ENCODE results near the gene HID1.

HID1 gene

DNA sequence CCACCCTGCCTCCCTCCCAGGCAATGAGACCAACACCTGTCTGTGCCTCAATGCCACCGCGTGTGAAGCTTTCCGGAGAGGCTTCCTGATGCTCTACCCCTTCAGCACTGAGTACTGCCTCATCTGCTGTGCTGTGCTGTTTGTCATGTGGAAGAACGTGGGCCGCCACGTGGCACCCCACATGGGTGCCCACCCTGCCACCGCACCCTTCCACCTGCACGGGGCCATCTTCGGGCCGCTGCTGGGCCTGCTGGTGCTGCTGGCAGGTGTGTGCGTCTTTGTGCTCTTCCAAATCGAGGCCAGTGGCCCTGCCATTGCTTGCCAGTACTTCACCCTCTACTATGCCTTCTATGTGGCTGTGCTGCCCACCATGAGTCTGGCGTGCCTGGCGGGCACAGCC lies 25.9 kb downstream of the HID1 start:
- no peak for DNase-seq

DNA sequence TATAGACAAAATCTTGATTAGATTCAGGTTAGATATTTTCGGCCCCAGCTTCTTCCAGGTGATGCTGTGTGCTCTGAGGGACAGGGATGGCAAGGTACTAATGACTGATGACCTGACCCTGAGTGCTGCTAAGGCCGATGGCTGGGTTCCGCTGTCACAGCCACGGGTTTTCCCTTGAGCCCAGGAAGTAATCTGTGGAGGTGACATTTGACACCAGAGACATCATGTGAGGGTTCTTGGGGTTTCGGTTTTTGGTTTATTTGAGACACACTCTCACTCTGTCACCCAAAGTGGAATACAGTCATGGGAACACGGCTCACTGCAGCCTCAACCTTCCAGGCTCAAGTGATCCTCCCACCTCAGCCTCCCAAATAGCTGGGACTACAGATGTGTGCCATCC lies 27.0 kb downstream of the HID1 start:
- DNase-seq = no peak

DNA sequence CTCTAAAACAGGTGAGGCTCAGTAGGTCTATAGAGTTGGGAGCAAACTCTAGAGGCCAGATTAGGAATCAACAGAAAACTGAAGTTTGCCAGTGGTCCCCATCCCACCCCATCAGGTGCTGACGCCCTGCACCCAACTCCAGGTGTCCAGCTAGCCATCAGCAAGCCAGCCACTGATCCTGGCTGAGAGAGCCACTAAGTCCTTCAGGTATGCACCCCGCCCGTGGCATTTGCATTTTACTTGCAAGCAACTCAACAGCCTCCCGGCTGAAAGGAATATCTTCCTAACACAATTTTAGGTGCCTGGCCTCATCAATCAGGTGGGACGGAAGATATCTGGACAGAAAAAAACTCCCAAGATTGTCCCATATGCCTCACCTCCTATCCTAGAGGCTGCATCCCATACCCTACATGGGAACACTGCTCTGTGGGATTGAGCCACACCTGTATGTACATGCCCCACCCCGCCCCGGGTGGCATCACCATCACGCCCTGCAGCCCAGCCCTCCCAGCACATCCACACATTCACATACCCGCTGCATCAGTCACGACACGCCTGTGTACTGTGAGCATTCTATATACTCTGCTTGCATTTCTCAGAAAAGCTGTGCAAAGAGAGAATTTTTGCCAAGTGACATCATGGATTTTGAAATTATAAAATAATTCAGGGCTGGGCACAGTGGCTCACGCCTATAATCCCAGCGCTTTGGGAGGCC lies 28.6 kb downstream of the HID1 start:
- no peak for DNase-seq

DNA sequence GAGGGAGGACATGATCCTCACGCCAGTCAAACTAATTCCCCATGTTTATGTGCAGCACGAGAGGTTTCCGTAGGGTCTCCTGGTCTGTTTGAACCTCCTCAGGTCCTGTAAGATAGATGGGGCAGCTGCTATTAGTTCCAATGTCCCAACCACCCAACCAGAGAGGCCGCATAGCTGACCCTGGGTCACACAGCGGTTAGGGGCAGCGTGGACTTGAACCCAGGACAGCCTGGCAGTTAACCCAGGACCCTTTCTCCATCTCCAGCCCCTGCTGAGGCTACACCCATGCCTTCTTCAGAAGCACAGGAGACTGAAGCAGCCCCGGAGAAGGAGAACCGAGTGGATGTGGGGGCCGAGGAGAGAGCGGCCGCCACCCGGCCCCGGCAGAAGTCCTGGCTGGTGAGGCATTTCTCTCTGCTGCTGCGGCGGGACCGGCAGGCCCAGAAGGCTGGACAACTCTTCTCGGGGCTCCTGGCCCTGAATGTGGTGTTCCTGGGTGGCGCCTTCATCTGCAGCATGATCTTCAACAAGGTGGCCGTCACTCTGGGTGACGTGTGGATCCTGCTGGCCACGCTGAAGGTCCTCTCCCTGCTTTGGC lies 31.3 kb downstream of the HID1 start:
- DNase-seq = no peak

DNA sequence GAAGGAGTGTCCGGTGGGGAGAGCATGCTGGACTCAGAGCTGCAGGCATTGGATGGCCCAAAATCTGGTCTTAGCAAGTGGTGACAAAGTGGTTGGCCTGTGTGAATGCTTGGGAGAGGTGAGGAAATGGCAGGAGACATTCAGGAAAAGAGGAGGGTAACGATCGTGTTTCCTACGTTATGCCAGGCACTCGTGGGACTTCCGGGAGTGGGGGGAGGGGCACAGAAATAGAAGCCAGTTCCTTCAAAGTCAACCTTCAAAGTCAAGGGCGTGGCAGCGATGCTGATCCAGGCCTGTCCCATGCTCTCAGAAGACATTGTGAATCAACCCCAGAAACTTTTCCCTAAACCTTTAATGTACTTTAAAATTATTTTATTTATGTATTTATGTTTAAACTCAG lies 33.0 kb downstream of the HID1 start:
- no peak for DNase-seq

DNA sequence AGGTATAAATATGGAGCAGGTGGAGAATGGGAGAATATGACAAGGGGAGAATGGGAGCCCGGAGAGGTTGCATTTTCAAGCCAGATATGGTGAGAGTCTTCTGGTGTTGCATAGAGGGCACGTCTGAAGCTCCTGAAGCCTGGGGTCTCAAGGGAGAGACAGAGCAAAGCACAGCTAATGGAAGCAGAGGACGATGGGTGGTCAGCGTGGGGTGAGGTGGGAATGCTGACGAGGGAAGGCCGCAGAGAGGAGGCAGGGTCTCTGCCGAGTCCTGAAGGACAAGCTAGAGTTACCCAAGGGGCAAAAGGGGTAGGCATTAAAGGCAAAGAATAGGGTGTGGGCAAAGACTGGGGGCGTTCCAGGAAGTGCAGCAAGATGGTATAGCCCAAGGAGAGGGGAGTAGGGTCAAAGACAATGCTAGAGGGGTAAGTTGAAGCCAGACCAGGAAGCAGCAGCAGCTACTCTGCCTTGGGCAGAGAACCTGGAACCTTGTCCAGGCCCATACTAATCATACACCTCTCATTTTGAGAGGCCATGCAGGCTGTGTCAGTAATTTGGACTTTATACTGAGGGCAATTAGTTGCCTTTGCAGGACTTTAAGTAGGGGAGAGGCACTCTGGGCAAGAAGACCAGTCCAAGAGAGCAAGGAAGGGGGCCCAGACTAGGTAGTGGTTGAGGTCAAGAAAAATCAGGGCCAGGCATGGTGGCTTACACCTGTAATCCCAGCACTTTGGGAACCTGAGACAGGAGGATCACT lies 34.2 kb downstream of the HID1 start:
- DNase-seq = no peak

DNA sequence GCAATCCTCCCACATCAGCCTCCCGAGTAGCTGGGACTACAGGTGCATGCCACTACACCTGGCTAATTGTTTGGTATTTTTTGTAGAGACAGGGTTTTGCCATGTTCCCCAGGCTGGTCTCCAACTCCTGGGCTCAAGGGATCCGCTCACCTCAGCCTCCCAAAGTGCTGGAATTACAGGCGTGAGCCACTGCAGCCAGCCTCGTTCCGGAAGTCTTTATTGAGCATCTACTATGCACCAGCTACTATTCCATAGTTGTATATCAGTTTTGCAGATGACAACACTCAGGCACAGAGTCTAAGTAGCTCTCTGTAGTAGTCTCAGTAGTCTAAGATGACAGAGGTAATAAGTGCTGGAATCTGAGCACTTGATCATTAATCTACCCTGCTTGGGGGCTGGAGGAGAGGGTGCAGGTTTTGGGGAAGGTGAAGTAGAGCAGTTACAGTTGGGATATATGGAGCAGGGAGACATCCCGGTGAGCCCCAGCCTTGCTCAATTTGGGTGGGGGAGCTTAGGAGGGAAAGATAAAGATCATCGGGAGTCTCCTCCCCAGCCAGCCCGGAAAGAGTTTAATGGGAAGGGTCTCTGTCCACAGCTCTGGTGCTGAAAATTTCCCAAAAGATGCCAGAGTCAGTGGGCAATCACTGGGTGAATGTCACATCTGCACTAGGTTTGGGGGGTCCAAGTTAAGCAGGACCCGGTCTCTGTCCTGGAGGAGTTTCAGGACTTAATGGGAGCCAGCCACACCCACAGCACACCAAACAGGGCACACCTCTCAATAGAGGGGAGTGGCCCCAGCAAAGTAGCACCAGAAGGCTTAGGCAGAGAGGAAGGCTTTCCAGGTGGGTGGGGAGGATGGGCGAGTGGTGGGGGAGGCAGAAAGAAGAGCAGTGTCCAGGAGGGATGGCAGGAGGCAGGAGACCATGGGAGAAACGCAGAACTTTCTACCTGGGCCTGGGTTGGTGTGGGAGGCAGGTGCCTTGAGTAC lies 35.2 kb downstream of the HID1 start:
- no peak for DNase-seq

DNA sequence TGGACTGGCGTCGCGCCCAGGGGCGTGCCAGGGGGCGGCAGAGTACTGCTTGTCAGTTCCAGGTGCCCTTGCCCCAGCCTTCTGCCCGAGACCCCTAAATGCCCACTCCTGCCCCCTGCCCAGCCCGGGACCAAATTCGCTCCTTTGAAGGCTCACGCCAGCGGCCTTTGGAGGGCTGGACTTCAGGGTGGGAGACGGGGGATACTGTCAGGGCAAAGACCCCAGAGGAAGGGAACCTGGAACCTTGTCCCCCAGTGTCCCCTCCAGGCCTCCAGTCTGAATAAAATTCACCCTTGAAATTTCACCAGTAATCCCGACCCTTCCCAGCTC lies 36.1 kb downstream of the HID1 start:
- no peak for DNase-seq

DNA sequence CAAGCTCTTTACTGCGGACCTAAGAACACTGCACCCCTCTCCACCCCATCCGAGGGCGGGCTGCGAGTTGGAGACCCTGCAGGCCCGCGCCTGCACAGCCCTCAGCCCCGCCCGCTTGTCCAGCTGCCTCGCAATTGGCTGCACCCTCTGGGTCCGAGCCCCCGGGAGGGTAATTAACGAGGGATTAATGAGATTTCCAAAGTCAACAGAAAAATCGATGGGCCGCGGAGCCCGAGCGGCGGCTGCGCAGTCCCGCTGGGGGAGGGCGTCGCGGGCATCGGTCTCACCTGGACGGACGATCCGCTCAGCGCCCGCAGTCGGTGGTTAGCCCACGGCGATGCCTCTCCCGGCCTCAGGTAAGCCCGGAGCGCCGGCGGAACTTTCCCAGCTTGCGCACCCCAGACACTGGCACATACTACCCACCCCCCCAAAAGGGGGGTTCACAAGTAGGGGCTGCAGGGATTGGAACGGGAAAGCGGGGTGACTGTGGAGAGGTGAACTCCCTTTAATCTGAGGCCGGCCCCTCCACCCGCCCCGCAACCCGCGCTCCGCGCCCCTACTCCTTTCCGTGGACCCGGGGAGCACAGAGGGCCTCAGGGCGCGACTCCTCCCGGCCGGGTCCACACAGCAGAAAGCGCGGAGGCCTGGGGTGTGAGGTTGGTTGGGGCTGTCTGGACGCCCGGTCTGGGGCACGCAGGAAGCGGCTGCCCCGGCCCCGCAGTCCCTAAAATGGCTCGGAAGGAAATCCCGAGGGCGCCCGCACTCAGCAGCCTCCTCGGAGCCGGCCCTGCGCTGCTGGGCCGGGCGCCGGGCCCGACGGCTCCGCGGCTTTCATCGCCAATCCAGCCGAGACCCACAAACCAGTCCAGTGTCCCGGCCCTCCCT lies 36.7 kb downstream of the HID1 start, which contains the start of gene OTOP3:
OTOP3 (plus strand) TSS at position 314 of the 885 bp plus-strand sequence; CDS start at position 338, 24 bp downstream.
- DNase-seq = no peak

DNA sequence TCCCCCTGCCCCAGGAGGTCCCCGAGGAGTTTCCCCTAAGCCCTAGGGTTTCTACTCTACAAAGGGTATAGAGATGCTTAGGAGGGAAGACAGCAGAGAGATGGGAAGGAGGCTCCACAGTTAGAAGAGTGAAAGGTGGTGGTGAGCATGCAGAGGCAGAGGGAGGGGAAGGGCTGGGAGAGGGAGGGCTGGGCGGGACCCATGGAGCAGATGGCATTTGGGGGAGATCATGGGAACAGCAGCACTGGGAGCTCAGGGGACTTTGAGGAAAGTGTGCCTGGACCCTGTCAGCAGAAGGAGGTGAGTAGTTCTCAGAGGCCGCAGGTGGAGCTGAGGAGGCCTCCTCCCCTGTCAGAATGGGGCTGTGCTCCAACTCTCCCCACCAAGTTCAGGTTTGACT lies 37.5 kb downstream of the HID1 start:
- no peak for DNase-seq

DNA sequence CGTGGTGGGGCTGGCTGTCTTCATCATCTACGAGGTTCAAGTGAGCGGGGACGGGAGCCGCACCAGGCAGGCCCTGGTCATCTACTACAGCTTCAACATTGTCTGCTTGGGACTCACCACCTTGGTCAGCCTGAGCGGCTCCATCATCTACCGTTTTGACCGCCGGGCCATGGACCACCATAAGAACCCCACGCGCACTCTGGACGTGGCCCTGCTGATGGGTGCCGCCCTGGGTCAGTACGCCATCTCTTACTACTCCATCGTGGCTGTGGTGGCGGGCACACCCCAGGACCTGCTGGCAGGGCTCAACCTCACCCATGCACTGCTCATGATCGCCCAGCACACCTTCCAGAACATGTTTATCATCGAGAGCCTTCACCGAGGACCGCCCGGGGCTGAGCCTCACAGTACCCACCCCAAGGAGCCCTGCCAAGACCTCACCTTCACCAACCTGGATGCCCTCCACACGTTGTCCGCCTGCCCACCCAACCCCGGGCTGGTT lies 42.0 kb downstream of the HID1 start:
- no peak for DNase-seq

DNA sequence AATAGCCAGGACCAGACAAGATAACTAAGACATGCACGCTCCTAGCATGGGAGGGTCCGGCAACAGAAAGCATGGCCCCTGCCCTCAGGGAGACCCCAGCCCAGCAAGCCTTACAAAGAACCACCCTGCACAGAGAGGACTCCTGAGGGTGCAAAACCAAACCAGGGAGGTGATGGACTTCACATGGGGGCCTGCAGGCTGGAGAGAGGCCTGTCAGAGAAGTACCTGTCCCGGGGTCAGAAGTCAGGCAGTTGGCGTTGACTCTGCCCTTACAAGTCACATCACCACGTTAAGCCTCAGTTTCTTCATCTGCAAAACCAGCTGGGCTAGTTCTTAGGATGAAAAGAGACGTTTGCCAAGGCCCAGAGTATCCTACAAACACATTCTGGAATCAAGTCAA lies 43.8 kb downstream of the HID1 start:
- no peak for DNase-seq

DNA sequence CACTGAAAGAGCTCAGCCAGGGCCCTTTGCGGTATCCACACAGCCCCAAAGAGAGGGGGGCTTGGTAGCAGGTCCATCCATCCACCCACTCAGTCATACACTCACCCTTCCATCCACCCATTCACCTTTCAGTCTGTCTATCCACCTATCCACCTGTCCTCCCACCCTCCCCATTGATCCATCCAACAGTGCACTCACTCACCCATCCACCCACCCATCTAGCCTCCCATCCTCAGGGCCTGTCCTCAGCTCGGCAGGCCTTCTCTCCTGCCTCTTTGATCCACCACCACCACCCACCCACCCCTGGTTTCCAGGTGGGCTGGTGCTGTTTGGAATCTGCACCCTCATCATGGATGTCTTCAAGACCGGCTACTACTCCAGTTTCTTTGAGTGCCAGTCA lies 47.3 kb downstream of the HID1 start:
- DNase-seq = no peak

DNA sequence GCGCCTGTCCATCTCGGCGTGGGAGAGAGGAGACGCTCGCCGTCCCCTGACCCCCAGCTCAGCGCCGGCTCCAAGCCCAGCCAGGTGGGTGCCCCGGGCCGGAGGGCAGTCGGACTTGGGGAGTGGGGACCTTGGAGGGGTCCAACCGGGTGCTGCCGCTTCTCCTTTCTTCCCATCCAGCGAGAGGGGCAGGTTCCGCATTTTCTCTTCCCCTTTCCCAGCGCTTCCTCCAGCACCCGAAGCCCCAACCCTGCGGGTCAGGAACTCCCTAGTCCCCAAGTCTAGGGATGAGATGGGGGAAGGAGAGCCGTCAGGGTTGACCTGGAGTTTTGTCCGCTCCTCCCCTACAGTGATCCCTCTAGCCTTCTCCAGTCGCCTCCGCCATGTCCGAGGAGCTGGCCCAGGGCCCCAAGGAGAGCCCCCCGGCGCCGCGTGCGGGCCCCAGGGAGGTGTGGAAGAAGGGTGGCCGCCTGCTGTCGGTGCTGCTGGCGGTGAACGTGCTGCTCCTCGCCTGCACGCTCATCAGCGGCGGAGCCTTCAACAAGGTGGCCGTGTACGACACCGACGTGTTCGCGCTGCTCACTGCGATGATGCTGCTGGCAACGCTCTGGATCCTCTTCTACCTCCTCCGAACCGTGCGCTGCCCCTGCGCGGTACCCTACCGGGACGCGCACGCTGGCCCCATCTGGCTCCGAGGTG lies 48.2 kb downstream of the HID1 start, which contains the start of gene OTOP2:
OTOP2 (plus strand) TSS at position 24 of the 699 bp plus-strand sequence; CDS start at position 384, 360 bp downstream.
- no peak for DNase-seq

DNA sequence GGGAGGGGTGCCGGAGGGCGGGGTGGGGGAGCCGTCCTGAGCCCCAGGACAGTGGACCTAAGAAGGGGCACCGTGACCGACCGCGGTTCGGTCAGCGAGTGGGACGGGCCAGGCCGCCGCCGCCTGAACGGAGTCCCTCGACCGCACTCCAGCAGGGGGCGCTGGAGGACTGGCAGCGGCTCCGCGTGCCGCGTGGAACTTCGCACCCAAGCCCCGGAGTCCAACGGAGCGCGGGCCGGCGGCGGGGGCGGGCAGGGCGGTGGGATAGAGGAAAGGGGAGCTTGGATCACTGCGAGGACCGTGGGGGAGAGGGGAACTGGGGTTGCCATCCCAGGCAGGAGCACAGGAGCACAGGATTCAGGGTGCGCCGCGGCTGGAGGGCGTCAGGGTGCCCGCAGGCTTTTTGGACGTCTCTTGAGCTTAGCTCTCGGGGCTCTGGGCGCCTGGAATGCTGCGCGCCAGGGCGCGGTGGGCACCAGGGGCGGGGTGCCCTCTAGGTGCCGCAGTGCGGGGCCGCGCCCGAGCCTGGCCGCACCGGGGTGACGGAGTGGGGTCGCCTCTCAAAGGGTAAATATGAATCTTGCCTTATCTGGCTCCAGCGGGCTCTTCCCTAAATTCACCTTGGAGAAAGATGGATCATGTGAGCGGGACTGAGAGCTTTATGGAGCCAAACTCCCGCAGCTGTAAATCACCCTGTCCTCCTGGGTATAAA lies 48.9 kb downstream of the HID1 start:
- DNase-seq = peak; percentile 68

DNA sequence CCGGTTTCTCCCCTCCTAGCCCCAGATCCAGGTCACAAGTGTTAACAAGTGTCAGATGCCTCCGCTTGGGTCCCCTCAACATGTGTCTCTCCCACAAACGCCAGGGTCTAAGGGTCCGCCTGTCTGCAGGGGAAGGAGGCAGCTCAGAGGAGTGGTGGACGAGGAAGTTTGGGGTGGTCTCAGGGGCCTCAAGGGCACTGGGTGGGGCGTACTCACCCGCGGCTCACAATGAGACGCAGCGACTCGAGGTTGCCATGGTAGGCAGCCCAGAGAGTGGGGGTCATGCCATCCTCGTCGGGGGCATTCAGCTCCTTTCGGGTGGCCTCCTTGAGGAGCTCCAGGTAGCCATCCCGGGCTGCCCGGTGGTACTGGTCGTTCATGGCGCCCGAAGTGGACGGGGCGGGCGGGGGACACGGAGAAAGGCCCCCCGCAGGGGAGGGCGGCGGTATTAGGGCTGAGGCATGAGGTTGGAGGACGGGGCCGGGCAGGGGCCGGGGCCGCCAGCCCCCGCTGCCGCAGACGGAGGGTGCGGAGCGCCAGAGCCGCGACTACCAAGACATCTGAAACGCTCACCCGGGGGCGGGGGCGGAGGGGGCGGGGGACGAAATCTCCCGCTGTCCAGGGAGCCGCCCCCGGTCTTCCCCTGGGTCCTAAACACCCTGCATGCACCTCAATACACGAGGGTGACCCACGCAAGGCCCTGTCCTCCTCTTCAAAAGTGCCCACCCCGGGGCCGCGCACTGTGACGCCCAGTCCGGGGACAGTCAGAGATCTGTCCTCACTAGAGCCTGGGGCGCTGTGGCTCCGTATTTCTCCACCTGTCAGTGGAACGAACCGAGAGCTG lies 49.6 kb downstream of the HID1 start, which contains the start of gene USH1G:
USH1G (minus strand) TSS at position 562 of the 844 bp plus-strand sequence; CDS start at position 380, 182 bp downstream.
- peak; percentile 5 for DNase-seq

DNA sequence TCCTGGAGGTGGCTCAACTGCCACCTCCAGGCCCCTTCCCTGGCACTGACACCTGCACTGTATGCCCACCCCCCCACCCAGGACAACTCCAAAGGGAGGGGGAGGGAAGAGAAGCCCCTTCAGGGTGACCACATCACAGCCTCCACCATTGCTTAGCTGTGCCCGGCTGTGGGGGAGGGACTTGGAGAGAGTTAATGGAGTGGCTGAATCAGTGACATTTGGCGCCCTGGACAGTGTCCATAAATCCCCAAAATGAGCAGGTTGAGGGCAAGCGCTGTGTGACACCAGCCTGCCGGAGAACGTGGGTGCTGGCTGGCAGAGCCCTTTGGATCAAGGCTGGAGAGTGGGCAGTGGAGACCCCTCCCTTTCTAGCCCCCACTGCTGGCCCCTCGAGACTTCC lies 50.4 kb downstream of the HID1 start:
- DNase-seq = no peak

DNA sequence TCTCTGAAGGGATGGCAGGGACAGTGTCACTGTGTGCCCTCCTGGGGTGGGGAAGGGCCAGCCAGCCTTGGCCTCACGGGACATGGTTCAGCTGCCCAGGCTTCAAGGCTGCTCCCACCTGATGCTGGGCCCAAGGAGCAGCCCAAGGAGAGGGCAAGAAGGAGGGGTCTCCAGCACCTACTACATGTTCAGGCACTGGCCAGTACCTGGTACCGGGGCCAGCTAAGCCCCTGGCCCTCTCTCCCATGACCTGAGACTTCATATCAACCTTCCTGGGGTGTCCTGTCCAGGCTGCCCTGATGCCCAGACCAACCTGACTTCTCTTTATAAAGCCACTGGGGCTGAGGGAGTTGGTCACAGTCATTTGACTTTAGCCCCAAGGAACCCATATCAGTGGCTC lies 50.8 kb downstream of the HID1 start:
- DNase-seq = no peak

DNA sequence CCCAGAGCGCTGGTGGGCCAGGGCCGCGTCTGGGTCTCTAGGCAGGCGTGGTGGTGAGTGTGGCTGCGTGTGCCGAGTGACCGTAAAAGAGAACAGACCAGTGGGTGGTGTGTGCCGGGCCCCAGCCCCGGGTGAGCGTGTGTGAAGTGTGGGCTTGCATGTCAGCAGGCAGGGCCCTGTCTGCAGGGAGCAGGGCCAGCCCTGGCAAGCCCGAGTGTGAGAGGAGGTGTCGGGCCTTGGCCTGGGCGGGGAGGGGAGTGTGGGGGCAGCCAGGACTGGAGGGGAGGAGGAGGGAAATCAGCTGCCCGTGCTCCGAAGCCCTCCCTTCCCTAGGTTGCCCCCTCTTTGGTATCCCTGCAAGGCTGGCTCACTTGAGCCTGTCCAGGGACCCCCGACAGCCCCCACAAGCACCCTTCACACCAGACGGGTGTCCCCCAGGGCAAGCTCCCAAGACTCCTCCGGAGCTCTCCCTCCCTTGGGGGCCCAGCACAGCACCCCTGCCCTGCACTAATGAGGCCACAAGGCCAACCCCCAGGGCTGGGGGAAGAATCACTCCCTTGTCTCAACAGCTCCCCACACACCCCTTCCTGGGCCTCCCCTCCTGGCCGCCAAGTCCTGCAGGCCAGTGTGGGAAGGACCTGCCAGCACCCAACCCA lies 51.4 kb downstream of the HID1 start:
- no peak for DNase-seq
